ENCODE measurements around the gene IL11RA.
A peak's percentile ranks its signal among the peaks of the same experiment; 100 is the strongest.

DNA sequence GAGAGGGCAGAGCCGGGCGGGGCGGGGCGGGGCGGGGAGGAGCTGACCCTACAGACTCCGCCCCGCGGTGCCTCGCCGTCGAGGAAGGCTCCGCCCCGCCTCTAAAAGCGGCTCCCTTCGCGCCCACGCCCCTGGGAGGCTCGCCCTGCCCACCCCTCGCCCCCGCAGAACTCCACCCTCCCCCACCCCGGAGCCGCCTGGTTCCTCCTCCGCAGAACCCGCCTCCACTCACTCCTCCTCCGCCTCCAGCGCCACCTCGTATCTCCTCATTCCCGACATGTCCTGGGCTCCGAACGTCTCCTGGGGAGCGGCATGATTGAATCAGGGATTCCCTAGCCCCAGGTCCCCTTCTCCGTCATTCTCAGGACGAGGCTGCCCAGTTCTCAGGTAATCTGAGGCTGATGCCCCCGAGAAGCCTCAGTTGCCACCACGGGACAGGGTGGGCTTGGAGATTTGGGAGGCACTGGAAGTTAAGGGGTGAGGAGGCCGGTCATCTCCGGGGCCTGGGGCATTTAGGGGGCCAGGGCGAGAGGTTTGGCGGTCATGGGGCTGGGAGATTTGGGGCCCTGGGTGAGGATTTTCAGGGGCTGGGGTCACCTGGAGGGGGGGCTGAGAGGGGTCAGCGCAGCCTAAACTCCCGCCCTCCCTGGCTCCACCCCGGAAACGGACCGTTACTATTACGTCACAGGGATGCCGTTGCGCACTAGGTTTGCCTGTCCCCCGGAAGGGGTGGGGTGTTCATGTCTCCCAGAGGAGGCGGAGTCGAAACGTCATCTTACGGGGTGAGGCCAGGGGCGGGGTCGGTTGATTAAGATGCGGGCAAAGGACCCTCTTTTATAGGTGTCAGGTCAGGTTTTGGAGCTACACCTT, 13.6 kb downstream of the IL11RA start:
- TF ChIP-seq POLR2AphosphoS5 (IDR thresholded peaks at IDR 0.05) (peak; percentile 90 to 99 (median 98)), POLR2A (IDR thresholded peaks at IDR 0.05) (peak; percentile 92 to 94)

Measured in sigmoid colon (tissue), 4 donors.